ENCODE measurements around the gene AMBRA1.
"Not testable (repeated sequence)": the region's sequence is repeated elsewhere in the genome, so short reads cannot be mapped to it uniquely, and the experiment has no call there.

AMBRA1 gene

DNA sequence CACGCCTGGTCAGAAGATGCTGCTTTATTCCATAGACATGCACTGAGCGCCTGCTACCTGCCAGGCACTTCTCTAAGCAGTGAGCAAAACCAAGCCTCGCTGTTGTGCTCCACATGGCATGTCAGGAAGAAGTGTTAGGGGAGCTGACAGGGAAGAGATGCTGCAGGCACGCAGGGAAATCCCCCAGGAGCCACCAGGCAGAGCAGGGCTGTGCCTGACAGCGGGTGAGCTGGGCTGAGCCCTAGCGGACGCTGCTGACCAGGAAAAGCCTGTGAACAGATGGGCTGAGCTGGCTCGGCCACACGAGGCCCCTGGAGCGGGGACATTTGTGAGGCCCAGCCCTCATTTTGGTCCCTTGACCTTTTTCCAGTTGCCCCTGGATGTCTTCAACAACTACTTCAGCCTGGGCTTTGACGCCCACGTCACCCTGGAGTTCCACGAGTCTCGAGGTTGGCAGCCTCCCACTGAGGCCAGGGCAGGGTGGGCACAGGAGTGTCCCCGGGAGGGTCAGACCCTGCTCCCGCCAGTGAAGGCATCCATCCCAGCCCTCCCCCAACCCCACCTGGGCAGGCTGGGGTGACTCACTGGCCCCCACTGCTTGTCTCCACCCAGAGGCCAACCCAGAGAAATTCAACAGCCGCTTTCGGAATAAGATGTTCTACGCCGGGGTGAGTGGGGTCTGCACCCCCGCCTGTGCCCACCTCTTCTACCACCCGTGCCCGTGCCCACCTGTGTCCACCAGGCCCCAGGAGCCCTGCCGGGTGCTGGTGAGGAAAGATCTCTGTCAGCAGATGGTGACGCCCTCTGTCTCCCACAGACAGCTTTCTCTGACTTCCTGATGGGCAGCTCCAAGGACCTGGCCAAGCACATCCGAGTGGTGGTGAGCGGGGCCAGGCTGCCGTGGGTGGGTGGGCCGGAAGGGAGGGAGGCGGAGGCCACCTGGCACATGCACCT is 219.8 kb downstream of the AMBRA1 start:
- Histone ChIP-seq H3K4me1 (ENCODE audit: control insufficient read depth, insufficient read depth, low read length) (no peaks in the 10 kb centered on the region), H3K4me3 (ENCODE audit: low read length) (no peak overlapping the region)

GRCh38 chr11:46372501-46372900 is 221.3 kb downstream of the AMBRA1 start:
- H3K36me3 ChIP-seq (ENCODE audit: control insufficient read depth, insufficient read depth, low read length) = not testable (repeated sequence)

More for the DNA sequence above, 219.8 kb downstream of the AMBRA1 start:
- H3K27me3 ChIP-seq (ENCODE audit: control insufficient read depth, insufficient read depth, low read length) = no peaks in the 10 kb centered on the region
- H3K9ac ChIP-seq (ENCODE audit: low read length) = no peak overlapping the region
- H3K9me3 ChIP-seq (ENCODE audit: control insufficient read depth, low read length) = no peaks in the 10 kb centered on the region
- no peaks in the 10 kb centered on the region for H3K36me3 ChIP-seq (ENCODE audit: control insufficient read depth, insufficient read depth, low read length)

GRCh38 chr11:46372086-46372485 is 221.7 kb downstream of the AMBRA1 start:
- no peak overlapping the region for H3K4me3 ChIP-seq (ENCODE audit: low read length)
- no peak overlapping the region for H3K9ac ChIP-seq (ENCODE audit: low read length)
- H3K27me3 ChIP-seq (ENCODE audit: control insufficient read depth, insufficient read depth, low read length) = no peaks in the 10 kb centered on the region
- H3K9me3 ChIP-seq (ENCODE audit: control insufficient read depth, low read length) = no peaks in the 10 kb centered on the region
- H3K36me3 ChIP-seq (ENCODE audit: control insufficient read depth, insufficient read depth, low read length) = peaks cover 6% of the 10 kb centered on the region
- peaks cover 8% of the 10 kb centered on the region for H3K4me1 ChIP-seq (ENCODE audit: control insufficient read depth, insufficient read depth, low read length)

More at GRCh38 chr11:46372501-46372900, 221.3 kb downstream of the AMBRA1 start:
- H3K4me1 ChIP-seq (ENCODE audit: control insufficient read depth, insufficient read depth, low read length); H3K9ac ChIP-seq (ENCODE audit: low read length); H3K27me3 ChIP-seq (ENCODE audit: control insufficient read depth, insufficient read depth, low read length); H3K4me3 ChIP-seq (ENCODE audit: low read length); H3K9me3 ChIP-seq (ENCODE audit: control insufficient read depth, low read length): not testable (repeated sequence)

GRCh38 chr11:46371262-46371661 is 222.6 kb downstream of the AMBRA1 start:
- H3K4me3 ChIP-seq (ENCODE audit: low read length); H3K9ac ChIP-seq (ENCODE audit: low read length); H3K27me3 ChIP-seq (ENCODE audit: control insufficient read depth, insufficient read depth, low read length); H3K9me3 ChIP-seq (ENCODE audit: control insufficient read depth, low read length); H3K36me3 ChIP-seq (ENCODE audit: control insufficient read depth, insufficient read depth, low read length); H3K4me1 ChIP-seq (ENCODE audit: control insufficient read depth, insufficient read depth, low read length): not testable (repeated sequence)

DNA sequence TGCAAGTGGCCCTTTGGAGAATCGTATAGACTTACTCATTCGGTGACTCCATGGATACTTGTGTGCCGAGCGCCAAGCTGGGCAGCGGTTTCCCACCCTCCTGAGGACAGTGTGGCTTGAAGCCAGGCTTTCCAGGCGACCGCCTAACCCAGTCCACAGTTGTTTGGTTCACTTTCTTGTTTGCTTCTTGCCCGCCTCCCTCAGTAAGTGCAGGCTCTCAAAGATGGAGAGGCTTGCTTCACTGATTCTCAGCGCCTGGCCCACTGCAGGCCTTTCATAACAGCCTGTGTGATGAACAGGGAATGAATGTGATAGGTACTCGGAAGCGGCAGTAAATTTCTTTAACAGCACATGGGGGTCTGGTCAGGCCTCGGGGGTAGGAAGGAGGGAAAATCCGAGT is 223.6 kb downstream of the AMBRA1 start:
- Histone ChIP-seq H3K9me3 (ENCODE audit: control insufficient read depth, low read length) (no peaks in the 10 kb centered on the region), H3K4me3 (ENCODE audit: low read length) (no peak overlapping the region), H3K9ac (ENCODE audit: low read length) (no peak overlapping the region), H3K36me3 (ENCODE audit: control insufficient read depth, insufficient read depth, low read length) (peaks cover 6% of the 10 kb centered on the region), H3K27me3 (ENCODE audit: control insufficient read depth, insufficient read depth, low read length) (no peaks in the 10 kb centered on the region), H3K4me1 (ENCODE audit: control insufficient read depth, insufficient read depth, low read length) (peaks cover 10% of the 10 kb centered on the region)

- H3K4me1 ChIP-seq (ENCODE audit: control insufficient read depth, insufficient read depth, low read length) = peaks cover 10% of the 10 kb centered on the region
- H3K4me3 ChIP-seq (ENCODE audit: low read length) = no peak overlapping the region
- H3K27me3 ChIP-seq (ENCODE audit: control insufficient read depth, insufficient read depth, low read length) = no peaks in the 10 kb centered on the region
- peaks cover 6% of the 10 kb centered on the region for H3K36me3 ChIP-seq (ENCODE audit: control insufficient read depth, insufficient read depth, low read length)
- no peak overlapping the region for H3K9ac ChIP-seq (ENCODE audit: low read length)
- no peaks in the 10 kb centered on the region for H3K9me3 ChIP-seq (ENCODE audit: control insufficient read depth, low read length)
Observed at GRCh38 chr11:46369458-46370152, 224.2 kb downstream of the AMBRA1 start.

DNA sequence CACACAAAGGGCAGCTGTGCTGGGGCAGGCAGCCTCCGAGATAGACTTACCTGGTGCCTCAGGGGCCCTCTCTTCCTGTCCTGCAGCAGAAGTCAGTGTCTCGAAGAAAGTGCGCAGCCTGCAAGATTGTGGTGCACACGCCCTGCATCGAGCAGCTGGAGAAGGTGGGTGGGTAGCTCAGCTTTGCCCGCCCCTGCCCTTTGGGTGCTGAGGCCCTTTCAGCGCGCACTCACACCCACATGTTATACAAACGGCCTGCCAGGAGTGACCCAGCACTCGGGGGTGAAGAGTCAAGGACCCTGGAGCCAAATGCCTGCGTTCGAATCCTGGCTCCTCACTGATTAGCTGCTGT is 225.9 kb downstream of the AMBRA1 start:
- Histone ChIP-seq H3K27me3 (ENCODE audit: control insufficient read depth, insufficient read depth, low read length) (no peaks in the 10 kb centered on the region), H3K4me1 (ENCODE audit: control insufficient read depth, insufficient read depth, low read length) (peaks cover 20% of the 10 kb centered on the region), H3K9ac (ENCODE audit: low read length) (no peak overlapping the region), H3K36me3 (ENCODE audit: control insufficient read depth, insufficient read depth, low read length) (peaks cover 6% of the 10 kb centered on the region), H3K4me3 (ENCODE audit: low read length) (no peak overlapping the region), H3K9me3 (ENCODE audit: control insufficient read depth, low read length) (no peaks in the 10 kb centered on the region)

DNA sequence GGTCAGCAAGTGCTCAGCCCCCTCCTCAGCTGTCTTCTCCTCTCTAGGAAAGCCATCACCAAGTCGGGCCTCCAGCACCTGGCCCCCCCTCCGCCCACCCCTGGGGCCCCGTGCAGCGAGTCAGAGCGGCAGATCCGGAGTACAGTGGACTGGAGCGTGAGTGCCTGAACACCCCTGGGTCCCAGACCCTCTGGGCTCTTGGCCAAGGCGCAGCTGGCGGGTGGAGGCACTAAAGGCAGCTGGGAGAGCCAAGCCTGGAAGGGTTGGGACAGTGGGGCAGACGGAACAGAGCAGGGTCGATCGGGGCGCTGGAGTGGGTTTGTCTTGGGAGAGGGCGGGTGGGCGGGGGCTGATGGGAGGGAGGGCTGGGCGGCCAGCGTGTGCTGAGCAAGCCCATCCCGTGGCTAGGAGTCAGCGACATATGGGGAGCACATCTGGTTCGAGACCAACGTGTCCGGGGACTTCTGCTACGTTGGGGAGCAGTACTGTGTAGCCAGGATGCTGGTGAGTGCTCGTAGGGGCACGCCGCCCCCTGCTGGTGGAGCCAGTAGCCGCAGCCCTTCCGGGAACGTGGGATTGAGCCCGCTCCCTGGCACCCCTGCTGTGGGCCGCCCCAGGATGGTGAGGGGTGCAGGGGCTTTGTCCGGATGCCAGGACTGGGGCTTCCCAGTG is 226.4 kb downstream of the AMBRA1 start:
- H3K36me3 ChIP-seq (ENCODE audit: control insufficient read depth, insufficient read depth, low read length) = peaks cover 6% of the 10 kb centered on the region
- H3K9ac ChIP-seq (ENCODE audit: low read length) = no peak overlapping the region
- H3K4me3 ChIP-seq (ENCODE audit: low read length) = no peak overlapping the region
- no peaks in the 10 kb centered on the region for H3K9me3 ChIP-seq (ENCODE audit: control insufficient read depth, low read length)
- peaks cover 25% of the 10 kb centered on the region for H3K4me1 ChIP-seq (ENCODE audit: control insufficient read depth, insufficient read depth, low read length)
- no peaks in the 10 kb centered on the region for H3K27me3 ChIP-seq (ENCODE audit: control insufficient read depth, insufficient read depth, low read length)

DNA sequence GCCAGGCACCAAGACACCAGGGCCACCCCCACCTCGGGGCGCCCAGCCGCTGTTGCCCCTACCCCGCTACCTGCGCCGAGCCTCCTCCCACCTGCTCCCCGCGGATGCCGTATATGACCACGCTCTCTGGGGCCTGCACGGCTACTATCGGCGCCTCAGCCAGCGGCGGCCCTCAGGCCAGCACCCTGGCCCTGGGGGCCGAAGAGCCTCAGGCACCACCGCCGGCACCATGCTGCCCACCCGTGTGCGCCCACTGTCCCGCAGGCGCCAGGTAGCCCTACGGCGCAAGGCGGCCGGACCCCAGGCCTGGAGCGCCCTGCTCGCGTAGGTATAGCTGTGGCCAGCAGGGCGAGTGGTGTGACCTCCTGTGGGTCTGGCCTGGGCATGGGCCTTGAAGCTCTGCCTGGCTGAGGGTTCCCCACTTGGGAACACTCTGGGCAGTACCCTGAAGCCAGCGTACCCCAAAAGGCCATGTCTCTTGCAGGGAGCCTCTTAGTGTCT is 227.1 kb downstream of the AMBRA1 start:
- Histone ChIP-seq H3K36me3 (ENCODE audit: control insufficient read depth, insufficient read depth, low read length) (peaks cover 6% of the 10 kb centered on the region), H3K4me3 (ENCODE audit: low read length) (no peak overlapping the region), H3K9ac (ENCODE audit: low read length) (no peak overlapping the region), H3K9me3 (ENCODE audit: control insufficient read depth, low read length) (no peaks in the 10 kb centered on the region), H3K4me1 (ENCODE audit: control insufficient read depth, insufficient read depth, low read length) (peaks cover 29% of the 10 kb centered on the region), H3K27me3 (ENCODE audit: control insufficient read depth, insufficient read depth, low read length) (no peaks in the 10 kb centered on the region)

- peaks cover 33% of the 10 kb centered on the region for H3K4me1 ChIP-seq (ENCODE audit: control insufficient read depth, insufficient read depth, low read length)
- H3K9me3 ChIP-seq (ENCODE audit: control insufficient read depth, low read length) = no peaks in the 10 kb centered on the region
- H3K27me3 ChIP-seq (ENCODE audit: control insufficient read depth, insufficient read depth, low read length) = no peaks in the 10 kb centered on the region
- H3K9ac ChIP-seq (ENCODE audit: low read length) = no peak overlapping the region
- peaks cover 6% of the 10 kb centered on the region for H3K36me3 ChIP-seq (ENCODE audit: control insufficient read depth, insufficient read depth, low read length)
- no peak overlapping the region for H3K4me3 ChIP-seq (ENCODE audit: low read length)
Observed at GRCh38 chr11:46366260-46366659, 227.6 kb downstream of the AMBRA1 start.

DNA sequence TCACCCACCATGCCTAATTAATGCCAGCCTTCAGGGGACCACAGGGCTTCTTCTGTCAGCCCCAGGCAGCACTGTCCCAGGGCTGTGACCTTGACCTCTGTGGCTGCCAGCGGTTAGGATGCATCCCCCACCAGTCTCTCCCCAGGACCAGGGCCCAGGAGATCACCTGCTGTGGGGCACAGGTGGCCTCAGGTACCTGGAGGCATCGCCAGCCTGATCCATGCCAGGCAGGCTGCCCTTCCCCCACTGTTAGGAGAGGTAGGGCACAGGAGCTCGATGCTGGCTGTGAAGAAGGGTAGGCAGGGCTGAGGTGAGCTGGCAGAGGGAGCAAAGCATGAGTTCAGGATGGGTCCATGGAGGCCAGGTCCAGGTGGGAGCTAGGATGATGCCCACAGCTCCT is 229.0 kb downstream of the AMBRA1 start:
- Histone ChIP-seq H3K9ac (ENCODE audit: low read length) (no peak overlapping the region), H3K4me3 (ENCODE audit: low read length) (no peak overlapping the region), H3K4me1 (ENCODE audit: control insufficient read depth, insufficient read depth, low read length) (peaks cover 41% of the 10 kb centered on the region)

DNA sequence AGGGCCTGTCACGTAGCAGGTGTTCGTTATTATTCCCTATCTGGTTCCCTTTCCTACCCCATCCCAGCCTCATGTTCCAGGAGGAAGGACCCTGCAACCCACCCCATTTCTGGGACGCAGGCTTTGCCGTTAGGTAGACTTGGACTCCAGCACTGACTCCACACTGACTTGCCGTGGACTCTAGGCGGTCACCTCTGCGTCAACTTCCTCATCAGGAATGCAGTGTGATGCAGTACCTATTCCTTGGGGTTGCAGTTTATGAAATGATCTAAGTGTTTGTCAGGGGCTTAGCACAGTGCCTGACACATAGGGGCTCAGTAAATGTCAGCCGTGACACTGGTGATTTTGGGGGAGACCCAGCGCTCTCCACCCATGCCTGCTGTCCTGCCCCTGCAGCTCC is 229.8 kb downstream of the AMBRA1 start:
- Histone ChIP-seq H3K9me3 (ENCODE audit: control insufficient read depth, low read length) (no peaks in the 10 kb centered on the region), H3K4me1 (ENCODE audit: control insufficient read depth, insufficient read depth, low read length) (peaks cover 41% of the 10 kb centered on the region), H3K9ac (ENCODE audit: low read length) (no peak overlapping the region), H3K4me3 (ENCODE audit: low read length) (no peak overlapping the region), H3K27me3 (ENCODE audit: control insufficient read depth, insufficient read depth, low read length) (no peaks in the 10 kb centered on the region), H3K36me3 (ENCODE audit: control insufficient read depth, insufficient read depth, low read length) (peaks cover 6% of the 10 kb centered on the region)

More for the DNA sequence above, 229.0 kb downstream of the AMBRA1 start:
- Histone ChIP-seq H3K9me3 (ENCODE audit: control insufficient read depth, low read length) (no peaks in the 10 kb centered on the region), H3K27me3 (ENCODE audit: control insufficient read depth, insufficient read depth, low read length) (no peaks in the 10 kb centered on the region), H3K36me3 (ENCODE audit: control insufficient read depth, insufficient read depth, low read length) (peaks cover 6% of the 10 kb centered on the region)

All from mucosa of stomach (tissue), 1 donor.